ENCODE measurements around the gene TRPM7.

DNA sequence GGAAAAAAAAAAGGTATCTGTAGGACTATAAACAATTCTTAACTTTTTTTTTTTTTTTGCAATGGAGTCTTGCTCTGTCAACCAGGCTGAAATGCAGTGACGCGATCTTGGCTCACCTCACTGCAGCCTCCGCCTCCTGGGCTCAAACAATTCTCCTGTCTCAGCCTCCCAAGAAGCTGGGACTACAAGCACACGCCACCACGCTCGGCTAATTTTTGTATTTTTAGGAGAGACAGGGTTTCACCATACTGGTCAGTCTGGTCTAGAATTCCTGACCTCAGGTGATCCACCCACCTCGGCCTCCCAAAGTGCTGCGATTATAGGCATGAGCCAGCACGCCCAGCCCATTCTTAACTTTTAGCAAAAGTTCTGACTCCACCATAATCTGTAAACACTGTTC, 50.5 kb downstream of the TRPM7 start:
- TF ChIP-seq, protein P1, sequence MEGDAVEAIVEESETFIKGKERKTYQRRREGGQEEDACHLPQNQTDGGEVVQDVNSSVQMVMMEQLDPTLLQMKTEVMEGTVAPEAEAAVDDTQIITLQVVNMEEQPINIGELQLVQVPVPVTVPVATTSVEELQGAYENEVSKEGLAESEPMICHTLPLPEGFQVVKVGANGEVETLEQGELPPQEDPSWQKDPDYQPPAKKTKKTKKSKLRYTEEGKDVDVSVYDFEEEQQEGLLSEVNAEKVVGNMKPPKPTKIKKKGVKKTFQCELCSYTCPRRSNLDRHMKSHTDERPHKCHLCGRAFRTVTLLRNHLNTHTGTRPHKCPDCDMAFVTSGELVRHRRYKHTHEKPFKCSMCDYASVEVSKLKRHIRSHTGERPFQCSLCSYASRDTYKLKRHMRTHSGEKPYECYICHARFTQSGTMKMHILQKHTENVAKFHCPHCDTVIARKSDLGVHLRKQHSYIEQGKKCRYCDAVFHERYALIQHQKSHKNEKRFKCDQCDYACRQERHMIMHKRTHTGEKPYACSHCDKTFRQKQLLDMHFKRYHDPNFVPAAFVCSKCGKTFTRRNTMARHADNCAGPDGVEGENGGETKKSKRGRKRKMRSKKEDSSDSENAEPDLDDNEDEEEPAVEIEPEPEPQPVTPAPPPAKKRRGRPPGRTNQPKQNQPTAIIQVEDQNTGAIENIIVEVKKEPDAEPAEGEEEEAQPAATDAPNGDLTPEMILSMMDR (conservative IDR thresholded peaks at IDR 0.05 in 1 of 2, IDR thresholded peaks at IDR 0.05 in 1 of 2; ENCODE audit: extremely low read depth in 1 of 2, insufficient read depth in 1 of 2, low read depth in 1 of 2, low read length in 2 of 2), result no peak
- TF ChIP-seq EZH2 (IDR thresholded peaks at IDR 0.05; ENCODE audit: borderline replicate concordance, low read length), result no peak

Measured in mammary epithelial cell (primary cell).